HG03439 (cell line): Measurements from ENCODE around the gene KCTD6.

Experiments used
- ATAC-seq: cut with Tn5 transposase; IDR thresholded peaks from one replicate; pipeline ENCODE4 v1.9.1; 2021; ENCODE audit warnings: mild to moderate bottlenecking, moderate library complexity; ENCODE audit not compliant: unreplicated experiment

The KCTD6 gene

GRCh38 chr3:58484722-58485069 lies 7.2 kb upstream of the KCTD6 start:
- ATAC-seq, result no peak

GRCh38 chr3:58485801-58486435 lies 6.0 kb upstream of the KCTD6 start:
- ATAC-seq, result no peak

- ATAC-seq, result no peak
These were observed 4.6 kb upstream of the KCTD6 start for GRCh38 chr3:58487140-58487886.

GRCh38 chr3:58488967-58489366 lies 2.9 kb upstream of the KCTD6 start:
- ATAC-seq, result no peak

GRCh38 chr3:58490860-58491501 lies 915 bp upstream of the KCTD6 start:
- ATAC-seq, result no peak

- ATAC-seq, result no peak
These were observed 604 bp downstream of the KCTD6 start for GRCh38 chr3:58492494-58492905.

GRCh38 chr3:58494107-58494506 lies 2.2 kb downstream of the KCTD6 start:
- no peak for ATAC-seq

- ATAC-seq, result no peak
These were observed 3.2 kb downstream of the KCTD6 start for GRCh38 chr3:58495101-58495500.

GRCh38 chr3:58496206-58496857 lies 4.4 kb downstream of the KCTD6 start:
- no peak for ATAC-seq

- ATAC-seq, result no peak
These were observed 5.2 kb downstream of the KCTD6 start for GRCh38 chr3:58497097-58497496.

GRCh38 chr3:58502872-58503271 lies 11.0 kb downstream of the KCTD6 start:
- ATAC-seq, result no peak

- ATAC-seq, result no peak
These were observed 15.6 kb downstream of the KCTD6 start for GRCh38 chr3:58507356-58508078.

GRCh38 chr3:58508437-58508836 lies 16.5 kb downstream of the KCTD6 start:
- ATAC-seq, result no peak

- no peak for ATAC-seq
These were observed 22.5 kb downstream of the KCTD6 start for GRCh38 chr3:58514405-58514804.

- ATAC-seq, result no peak
These were observed 26.4 kb downstream of the KCTD6 start for GRCh38 chr3:58518291-58518789.

- no peak for ATAC-seq
These were observed 27.9 kb downstream of the KCTD6 start for GRCh38 chr3:58519668-58520402.

GRCh38 chr3:58520403-58521335 lies 28.8 kb downstream of the KCTD6 start:
- no peak for ATAC-seq

- no peak for ATAC-seq
These were observed 29.4 kb downstream of the KCTD6 start for GRCh38 chr3:58521336-58521670.

- no peak for ATAC-seq
These were observed 30.2 kb downstream of the KCTD6 start for GRCh38 chr3:58521917-58522631.
